Measurements from ENCODE around the gene KCNJ12. TPM values are rescaled to one million over a fixed set of nuclear protein-coding genes. Genes with fewer than 3 reads are reported as not detected.

KCNJ12 gene
- total RNA-seq, 4 donors from 2014 or later: 1.5 to 3.2 (median 2.5) TPM

DNA sequence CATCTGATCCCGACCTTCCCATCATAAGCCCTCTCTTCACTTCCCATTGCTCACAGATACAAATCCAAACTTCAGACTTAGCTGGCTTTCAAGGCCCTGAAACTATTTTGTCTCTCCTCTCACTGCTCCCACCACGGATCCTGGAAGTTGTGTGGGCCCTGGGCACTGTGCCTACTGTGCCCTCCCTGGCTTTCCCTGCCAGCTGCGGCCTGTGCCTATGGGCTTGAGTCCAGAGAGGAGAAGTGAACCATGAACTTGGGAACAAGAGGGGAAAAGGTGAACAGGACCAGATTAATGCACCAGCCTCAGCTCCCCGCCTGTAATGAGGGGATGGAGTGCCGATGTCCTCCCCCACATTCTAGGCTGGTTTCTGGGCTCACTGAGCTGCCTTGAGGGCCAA is 18.9 kb upstream of the KCNJ12 start:
- TF ChIP-seq, protein P1, sequence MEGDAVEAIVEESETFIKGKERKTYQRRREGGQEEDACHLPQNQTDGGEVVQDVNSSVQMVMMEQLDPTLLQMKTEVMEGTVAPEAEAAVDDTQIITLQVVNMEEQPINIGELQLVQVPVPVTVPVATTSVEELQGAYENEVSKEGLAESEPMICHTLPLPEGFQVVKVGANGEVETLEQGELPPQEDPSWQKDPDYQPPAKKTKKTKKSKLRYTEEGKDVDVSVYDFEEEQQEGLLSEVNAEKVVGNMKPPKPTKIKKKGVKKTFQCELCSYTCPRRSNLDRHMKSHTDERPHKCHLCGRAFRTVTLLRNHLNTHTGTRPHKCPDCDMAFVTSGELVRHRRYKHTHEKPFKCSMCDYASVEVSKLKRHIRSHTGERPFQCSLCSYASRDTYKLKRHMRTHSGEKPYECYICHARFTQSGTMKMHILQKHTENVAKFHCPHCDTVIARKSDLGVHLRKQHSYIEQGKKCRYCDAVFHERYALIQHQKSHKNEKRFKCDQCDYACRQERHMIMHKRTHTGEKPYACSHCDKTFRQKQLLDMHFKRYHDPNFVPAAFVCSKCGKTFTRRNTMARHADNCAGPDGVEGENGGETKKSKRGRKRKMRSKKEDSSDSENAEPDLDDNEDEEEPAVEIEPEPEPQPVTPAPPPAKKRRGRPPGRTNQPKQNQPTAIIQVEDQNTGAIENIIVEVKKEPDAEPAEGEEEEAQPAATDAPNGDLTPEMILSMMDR (IDR thresholded peaks at IDR 0.05): no peak
- no peak for DNase-seq (ENCODE audit: low spot score)
- no peak for ATAC-seq (ENCODE audit: low FRiP score)

DNA sequence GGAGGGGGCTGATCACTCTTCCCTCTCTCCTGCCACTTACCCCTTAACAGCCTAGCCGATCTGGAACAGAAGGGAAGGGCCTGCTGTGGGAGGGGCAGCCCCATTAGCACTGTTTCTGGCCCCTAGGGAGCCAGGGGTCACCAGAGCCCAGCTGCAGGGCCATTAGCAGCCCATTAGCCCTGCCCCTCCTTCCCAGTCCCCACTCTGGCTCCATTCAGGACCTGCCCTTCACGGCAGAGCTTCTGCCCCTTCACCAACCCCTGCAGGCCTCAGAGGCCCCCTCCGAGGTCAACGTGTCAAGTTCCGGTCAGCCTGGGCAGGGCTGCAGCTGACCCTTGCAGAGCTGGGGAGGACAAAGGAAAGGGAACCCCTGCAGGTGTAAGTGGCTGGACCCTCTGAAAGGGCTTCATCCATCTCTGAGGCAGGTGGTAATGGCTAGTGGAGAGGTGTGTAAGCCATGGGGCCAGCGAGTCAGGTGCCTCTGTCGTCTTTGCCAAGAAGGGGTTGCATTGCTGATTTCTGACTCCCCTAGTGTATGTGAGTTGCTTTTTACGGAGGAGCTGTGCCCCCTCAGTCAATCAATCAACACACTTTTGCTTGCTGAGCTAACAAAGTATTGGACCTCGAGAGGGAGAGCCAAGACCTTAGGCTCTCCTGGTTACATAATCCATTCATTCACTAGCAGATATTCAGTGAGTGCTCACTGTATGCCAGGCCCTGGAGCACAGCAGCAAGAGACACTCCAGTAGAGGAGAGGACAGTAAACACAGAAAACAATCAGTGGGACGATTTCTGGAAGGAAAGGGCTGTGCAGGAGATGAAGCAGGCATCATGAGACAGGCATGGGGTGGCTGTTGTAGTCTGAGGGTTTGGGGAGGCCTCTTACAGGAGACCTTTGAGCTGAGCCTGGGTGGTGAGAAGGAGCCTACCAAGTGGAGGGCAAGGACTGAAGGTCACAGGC is 18.2 kb upstream of the KCNJ12 start:
- DNase-seq (ENCODE audit: low spot score) (no peak), ATAC-seq (ENCODE audit: low FRiP score) (no peak)
- TF ChIP-seq, protein P1 (IDR thresholded peaks at IDR 0.05): no peak

DNA sequence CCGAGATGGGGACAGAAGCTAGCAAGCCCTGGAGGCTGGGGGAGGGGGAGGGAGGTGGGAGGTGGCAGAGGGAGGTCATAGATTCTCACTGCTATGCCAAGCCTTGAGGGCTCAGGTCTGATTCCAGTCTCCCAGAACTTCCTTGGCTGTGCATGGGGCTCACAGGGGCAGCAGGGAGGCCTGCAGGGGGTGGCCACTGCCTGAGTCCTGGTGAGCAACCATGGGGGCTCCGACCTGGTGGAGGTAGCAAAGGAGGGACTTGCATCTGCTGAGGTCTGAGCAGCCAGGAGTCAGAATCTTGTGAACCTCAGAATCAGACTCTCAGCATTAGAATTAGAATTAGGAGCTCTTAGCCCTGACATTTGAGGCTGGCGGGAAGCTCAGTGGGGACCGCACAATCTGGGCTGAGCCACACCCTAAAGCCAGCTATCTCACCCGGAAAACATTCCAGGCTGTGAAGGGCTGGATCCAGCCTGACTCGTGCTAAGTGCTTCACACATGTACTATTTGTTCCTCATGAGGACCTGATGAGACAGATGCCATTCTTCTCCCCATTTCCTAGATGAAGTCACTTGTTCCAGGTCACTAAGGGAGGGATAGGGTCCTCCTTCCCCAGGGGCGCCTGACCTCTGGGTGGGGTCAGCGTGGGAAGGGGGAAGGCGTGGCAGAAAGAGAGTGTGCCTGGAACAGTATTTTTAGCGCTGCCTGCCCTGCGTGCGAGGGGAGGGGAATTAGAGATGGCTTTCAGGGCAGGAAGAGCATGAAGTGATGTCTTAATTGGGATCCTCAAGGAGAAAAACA is 17.3 kb upstream of the KCNJ12 start:
- ATAC-seq (ENCODE audit: low FRiP score): peak; percentile 46
- no peak for DNase-seq (ENCODE audit: low spot score)
- TF ChIP-seq, protein P1 (IDR thresholded peaks at IDR 0.05): no peak

DNA sequence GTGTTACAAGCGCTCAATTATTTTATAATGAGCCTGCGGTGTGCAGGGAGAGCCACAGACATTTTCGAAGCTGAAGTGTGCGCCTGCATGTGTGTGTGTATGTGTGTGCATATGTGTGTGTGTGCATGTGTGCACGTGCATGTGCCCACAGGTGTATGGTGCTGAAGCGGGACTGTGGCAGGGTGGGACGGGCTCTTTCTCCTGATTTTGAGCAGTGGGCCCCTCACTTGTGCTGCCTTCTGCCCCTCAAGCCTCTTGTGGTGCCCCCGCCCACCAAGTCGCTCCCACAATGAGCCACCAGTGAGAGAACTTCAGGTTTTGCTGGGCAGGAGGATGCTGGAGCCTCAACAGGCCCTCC is 16.7 kb upstream of the KCNJ12 start:
- TF ChIP-seq, protein P1 (IDR thresholded peaks at IDR 0.05): no peak
- ATAC-seq (ENCODE audit: low FRiP score) (no peak), DNase-seq (ENCODE audit: low spot score) (no peak)

DNA sequence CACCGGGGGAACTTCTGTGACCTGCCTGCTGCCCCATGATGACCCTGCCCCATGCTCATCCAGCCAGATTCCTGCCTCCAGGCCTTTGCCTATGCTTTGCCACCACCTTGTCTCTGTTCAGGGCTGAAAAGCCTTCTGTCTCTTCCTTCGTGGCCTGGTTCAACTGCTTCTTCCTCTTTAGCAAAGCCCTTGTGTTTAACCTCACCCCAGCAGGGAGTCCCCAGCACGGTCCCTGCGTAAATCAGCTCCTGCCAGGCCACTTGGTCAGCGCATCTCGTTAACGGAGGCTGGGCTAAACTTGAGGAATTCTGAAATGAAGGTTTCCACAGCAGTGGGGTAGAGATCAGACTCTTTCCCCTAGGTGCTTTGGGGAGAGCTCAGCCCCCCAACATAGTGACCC is 16.1 kb upstream of the KCNJ12 start:
- TF ChIP-seq, protein P1 (IDR thresholded peaks at IDR 0.05): no peak
- DNase-seq (ENCODE audit: low spot score) (no peak), ATAC-seq (ENCODE audit: low FRiP score) (no peak)

DNA sequence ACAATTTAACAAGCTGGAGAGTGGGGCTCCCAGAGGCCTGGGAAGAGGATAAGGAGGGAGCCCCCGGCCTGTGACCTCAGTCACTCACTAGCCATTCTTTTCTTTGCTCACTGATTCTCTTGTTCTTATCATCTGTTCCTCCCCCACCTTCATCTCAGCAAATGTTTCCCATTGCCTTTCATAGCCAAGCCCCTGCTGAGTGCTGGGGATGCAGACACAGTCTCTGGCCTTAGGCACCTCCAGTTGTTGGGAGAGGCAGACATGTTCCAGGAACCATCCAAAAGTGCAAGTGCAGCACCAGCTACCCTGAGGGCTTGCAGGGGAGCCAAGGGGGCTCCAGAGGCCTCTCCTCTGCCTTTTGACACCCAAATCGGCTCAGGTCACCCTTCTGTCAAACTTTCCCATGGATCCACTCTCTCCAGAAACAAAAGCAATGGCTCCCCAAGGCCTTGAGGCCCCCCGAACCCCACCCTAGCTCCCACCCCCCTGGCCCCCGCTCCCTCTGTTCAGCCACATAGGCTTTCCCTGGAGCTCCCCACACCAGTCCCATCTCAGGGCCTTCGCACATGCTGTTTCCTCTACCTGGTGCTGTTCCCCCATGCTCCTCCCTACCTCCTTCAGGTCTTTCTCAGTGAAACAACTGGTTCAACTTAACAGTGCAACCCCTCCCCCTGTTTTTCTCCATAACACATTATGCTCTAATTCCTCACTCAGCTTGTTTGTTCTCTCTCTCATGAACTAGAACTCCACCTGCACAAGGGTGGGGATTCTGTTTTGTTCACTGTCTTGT is 14.9 kb upstream of the KCNJ12 start:
- no peak for DNase-seq (ENCODE audit: low spot score)
- TF ChIP-seq, protein P1 (IDR thresholded peaks at IDR 0.05): no peak
- no peak for ATAC-seq (ENCODE audit: low FRiP score)
